Psoas muscle (tissue), 8 donors: ENCODE data around the gene QPRT. TPM values are rescaled to one million over a fixed set of nuclear protein-coding genes. Genes with fewer than 3 reads are reported as not detected.
"Not testable (repeated sequence)": the region's sequence is repeated elsewhere in the genome, so short reads cannot be mapped to it uniquely, and the experiment has no call there.

ENCODE experiments used
- ATAC-seq, 4 donors: fragments of 200-7000 bp; cut with Tn5 transposase; one replicate each; pipeline ENCODE4 v1.9.1; 2020; ENCODE audit warnings: moderate library complexity in 3 of 4, mild to moderate bottlenecking in 2 of 4
- DNase-seq, 2 donors: peaks; one replicate each; pipeline ENCODE4 v3.0.0-alpha.2; 2020
- H3K27ac ChIP-seq: fragments of 200-600 bp; one replicate; pipeline ENCODE4 v1.8.0; 2022
- H3K27me3 ChIP-seq, 3 donors: fragments of 200-600 bp in 1 of 3; one replicate each; pipeline versions ENCODE4 v1.6.1 to v1.8.0; 2013 to 2022; ENCODE audit warnings: low read length in 2 of 3, mild to moderate bottlenecking in 2 of 3, moderate library complexity in 1 of 3; ENCODE audit not compliant: insufficient read depth in 3 of 3
- H3K36me3 ChIP-seq, 2 donors: fragments of 200-600 bp in 1 of 2; one replicate each; pipeline versions ENCODE4 v1.6.1 to v1.8.0; 2013 to 2022; ENCODE audit warnings: low read depth in 1 of 2, mild to moderate bottlenecking in 1 of 2, moderate library complexity in 1 of 2; ENCODE audit not compliant: insufficient read depth in 1 of 2
- H3K4me1 ChIP-seq: fragments of 200-600 bp; one replicate; pipeline ENCODE4 v1.8.0; 2022
- H3K4me3 ChIP-seq: fragments of 200-600 bp; one replicate; pipeline ENCODE4 v1.8.0; 2022; ENCODE audit warnings: mild to moderate bottlenecking
- H3K9me3 ChIP-seq: fragments of 200-600 bp; one replicate; pipeline ENCODE4 v1.8.0; 2022
- CTCF ChIP-seq: fragments of 200-600 bp; IDR thresholded peaks from one replicate; pipeline ENCODE4 v1.8.0; 2022; ENCODE audit warnings: antibody characterized with exemption
- WGBS, 3 donors: extraction: QIAGEN DNeasy Blood & Tissue Kit; methylation state at CpG; one replicate each; pipeline versions ENCODE4 v1.1.6 to v1.1.7; 2013; 5-methylcytosine and 5-hydroxymethylcytosine counted together
- intact Hi-C, 2 donors: fragments of 100-400 bp; cut with DNase I; formaldehyde crosslinking; loops; one replicate each; pipeline versions ENCODE4 v1.11.0 to v1.14.2; 2022
- polyA plus RNA-seq, 3 donors: library from polyadenylated mRNA; stranded (reverse); fragments of 200-250 nt; gene quantifications; one replicate each; pipeline ENCODE4 v1.2.3, GENCODE V29; 2013
- total RNA-seq, 4 donors: library from RNA; stranded (reverse); fragmentation: NEBNext Ultra II Directional in 2 of 4; extraction: Animal tissue kit (Norgen Biotek cat#: 25700) in 2 of 4; gene quantifications; one replicate each; pipeline versions ENCODE4 v1.2.1 to v1.2.4, GENCODE V29; 2021 to 2023
- donor health status: healthy with polysubstance abuse.
- donor health status: DM: no; HTN: no; CAD: no; lungs with moderate emphysema.
- donor health status: Bipolar disorder and iron deficiency.
- donor health status: healthy.
- donor health status: DM: yes; HTN: yes; CAD: no.
- donor health status: DM: no; HTN: no; CAD: no.
- donor health status: DM: no; HTN: no; CAD: no.
- donor health status: DM: yes; HTN: yes; CAD: no.

QPRT gene
- total and polyA plus RNA-seq, 7 donors = 0.75 to 9.9 (median 2.3) TPM

GRCh38 chr16:29717113-29717512 is 38.1 kb downstream of the QPRT start:
- ATAC-seq (no peak), DNase-seq (no peak)
- Histone ChIP-seq H3K9me3 (no peaks in the 10 kb centered on the region), H3K27me3 (no peaks in the 10 kb centered on the region), H3K27ac (no peak overlapping the region), H3K4me3 (no peak overlapping the region), H3K4me1 (no peaks in the 10 kb centered on the region), H3K36me3 (no peaks in the 10 kb centered on the region)
- intact Hi-C loops = no loop called here
- TF ChIP-seq CTCF = no peak
- 83 to 90% (median 86%) methylated on average over 7 of the region's 7 CpGs for WGBS, 3 donors

- 32 to 40% (median 35%) methylated on average over 4 of the region's 4 CpGs for WGBS, 3 donors
- Histone ChIP-seq H3K36me3 (no peaks in the 10 kb centered on the region), H3K4me3 (no peak overlapping the region), H3K27me3 (no peaks in the 10 kb centered on the region), H3K9me3 (no peaks in the 10 kb centered on the region), H3K4me1 (no peaks in the 10 kb centered on the region), H3K27ac (no peak overlapping the region)
- intact Hi-C loops = no loop called here
- TF ChIP-seq CTCF = no peak
- DNase-seq (no peak), ATAC-seq (no peak)
Observed at GRCh38 chr16:29719063-29719462, 40.1 kb downstream of the QPRT start.

- 80 to 82% (median 80%) methylated on average over 5 of the region's 5 CpGs for WGBS, 3 donors
- TF ChIP-seq CTCF = no peak
- intact Hi-C loops = no loop called here
- ATAC-seq (no peak), DNase-seq (no peak)
- no peak overlapping the region for H3K27ac ChIP-seq
- H3K9me3 ChIP-seq = no peaks in the 10 kb centered on the region
- no peaks in the 10 kb centered on the region for H3K4me1 ChIP-seq
- H3K27me3 ChIP-seq = no peaks in the 10 kb centered on the region
- H3K36me3 ChIP-seq = no peaks in the 10 kb centered on the region
- H3K4me3 ChIP-seq = no peak overlapping the region
Observed at GRCh38 chr16:29720703-29721102, 41.7 kb downstream of the QPRT start.

GRCh38 chr16:29721167-29721879 is 42.3 kb downstream of the QPRT start:
- intact Hi-C loops = not testable (repeated sequence)
- 38 to 43% (median 42%) methylated on average over 21 to 24 of the region's 24 CpGs for WGBS, 3 donors

More at GRCh38 chr16:29721167-29721879, 42.3 kb downstream of the QPRT start:
- not testable (repeated sequence) for H3K4me1 ChIP-seq, H3K36me3 ChIP-seq, H3K4me3 ChIP-seq, H3K9me3 ChIP-seq, H3K27me3 ChIP-seq, H3K27ac ChIP-seq
- ATAC-seq = peak; percentile 63 to 91 (median 86)
- peak; percentile 55 for TF ChIP-seq CTCF
- DNase-seq = peak; percentile 63 to 77
